Measurements from ENCODE around the gene ARHGEF40. TPM values are rescaled to one million over a fixed set of nuclear protein-coding genes. Genes with fewer than 3 reads are reported as not detected.

ARHGEF40 gene
- total and polyA plus RNA-seq, 8 donors, result 11.0 to 171 (median 33.1) TPM

- Histone ChIP-seq H3K4me3 (no peak overlapping the region), H3K27me3 (no peaks in the 10 kb centered on the region), H3K36me3 (no peaks in the 10 kb centered on the region), H3K4me1 (no peaks in the 10 kb centered on the region), H3K27ac (no peak overlapping the region), H3K9me3 (no peaks in the 10 kb centered on the region)
- intact Hi-C loops (cut with DNase I; ENCODE audit: low total_unique reads), result no loop called here
- WGBS, 5 donors, result 76 to 83% (median 80%) methylated on average over 5 of the region's 5 CpGs
- DNase-seq, result no peak
- TF ChIP-seq CTCF (IDR thresholded peaks at IDR 0.05), result no peak
These were observed 37.6 kb upstream of the ARHGEF40 start for GRCh38 chr14:21032326-21033132.

- no peak for DNase-seq
These were observed 36.9 kb upstream of the ARHGEF40 start for GRCh38 chr14:21033133-21033698.

GRCh38 chr14:21034707-21035106 is 35.4 kb upstream of the ARHGEF40 start, which contains the start of gene RNASE13:
RNASE13 (minus strand) TSS chr14:21034807; CDS start chr14:21034288, 519 bp downstream.
- Histone ChIP-seq H3K4me1 (peaks cover 17 to 22% (median 18%) of the 10 kb centered on the region in 4 donors), H3K27me3 (no peaks in the 10 kb centered on the region), H3K9me3 (no peaks in the 10 kb centered on the region), H3K36me3 (no peaks in the 10 kb centered on the region), H3K27ac (no peak within 1 kb of the TSS), H3K4me3 (no peak within 1 kb of the TSS)
- DNase-seq, result no peak
- 77 to 82% (median 78%) methylated on average over 5 of the region's 5 CpGs for WGBS, 5 donors
- TF ChIP-seq EP300 (IDR thresholded peaks at IDR 0.05) (no peak), POLR2A (IDR thresholded peaks at IDR 0.05) (no peak), CTCF (IDR thresholded peaks at IDR 0.05) (no peak), POLR2AphosphoS5 (IDR thresholded peaks at IDR 0.05) (no peak)
- intact Hi-C loops (cut with DNase I; ENCODE audit: low total_unique reads), result no loop called here

More at GRCh38 chr14:21033133-21033698, 36.9 kb upstream of the ARHGEF40 start:
- no peak overlapping the region for H3K27ac ChIP-seq
- H3K4me1 ChIP-seq, result peaks cover 2 to 7% (median 3%) of the 10 kb centered on the region in 4 donors
- 82 to 93% (median 89%) methylated on average over 4 of the region's 4 CpGs for WGBS, 5 donors
- no peak for TF ChIP-seq EP300 (IDR thresholded peaks at IDR 0.05)
- no peaks in the 10 kb centered on the region for H3K9me3 ChIP-seq
- no peak overlapping the region for H3K4me3 ChIP-seq
- H3K27me3 ChIP-seq, result no peaks in the 10 kb centered on the region
- H3K36me3 ChIP-seq, result no peaks in the 10 kb centered on the region
- intact Hi-C loops (cut with DNase I; ENCODE audit: low total_unique reads), result no loop called here

GRCh38 chr14:21036751-21037150 is 33.4 kb upstream of the ARHGEF40 start:
- Histone ChIP-seq H3K27me3 (no peaks in the 10 kb centered on the region), H3K36me3 (no peaks in the 10 kb centered on the region), H3K4me1 (peaks cover 20 to 27% (median 23%) of the 10 kb centered on the region in 4 donors), H3K9me3 (no peaks in the 10 kb centered on the region), H3K4me3 (no peak overlapping the region), H3K27ac (no peak overlapping the region)
- DNase-seq, result no peak
- 90 to 99% (median 95%) methylated on average over 6 to 7 of the region's 7 CpGs for WGBS, 5 donors
- TF ChIP-seq CTCF (IDR thresholded peaks at IDR 0.05), result no peak
- no peak for TF ChIP-seq EP300 (IDR thresholded peaks at IDR 0.05)
- no peak for TF ChIP-seq POLR2A (IDR thresholded peaks at IDR 0.05)
- intact Hi-C loops (cut with DNase I; ENCODE audit: low total_unique reads), result no loop called here

GRCh38 chr14:21037156-21037555 is 32.9 kb upstream of the ARHGEF40 start:
- no peaks in the 10 kb centered on the region for H3K27me3 ChIP-seq
- peak overlapping the region in 1 of 5 donors; percentile 77 for H3K27ac ChIP-seq
- H3K36me3 ChIP-seq, result no peaks in the 10 kb centered on the region
- TF ChIP-seq CTCF (IDR thresholded peaks at IDR 0.05) (no peak), EP300 (IDR thresholded peaks at IDR 0.05) (no peak), POLR2AphosphoS5 (IDR thresholded peaks at IDR 0.05) (no peak), POLR2A (IDR thresholded peaks at IDR 0.05) (no peak)
- H3K4me3 ChIP-seq, result no peak overlapping the region
- no peaks in the 10 kb centered on the region for H3K9me3 ChIP-seq
- peaks cover 20 to 27% (median 23%) of the 10 kb centered on the region in 4 donors for H3K4me1 ChIP-seq
- no peak for DNase-seq
- WGBS, 5 donors, result 85 to 89% (median 88%) methylated on average over 3 of the region's 3 CpGs
- intact Hi-C loops (cut with DNase I; ENCODE audit: low total_unique reads), result no loop called here
